ENCODE measurements around the gene HSPA9. TPM values are rescaled to one million over a fixed set of nuclear protein-coding genes. Genes with fewer than 3 reads are reported as not detected.

The HSPA9 gene
- total RNA-seq: 261 and 308 TPM in 2 replicates

GRCh38 chr5:138575194-138576015 is at the start of gene HSPA9:
Gene HSPA9, minus strand, starts transcription at chr5:138575401. Its CDS starts 83 bp downstream, at chr5:138575318.

GRCh38 chr5:138542956-138543729 is 32.1 kb downstream of the HSPA9 start, which contains the start of gene ETF1:
Gene ETF1, minus strand, starts transcription at chr5:138543236. Its CDS starts 318 bp downstream, at chr5:138542918.

Other genes starting within 250 kb of the HSPA9 start
- gene CDC25C, start 243.6 kb downstream of the HSPA9 start, total RNA-seq: 0.66 and 13.7 TPM in 2 replicates
- 30.4 and 50.3 TPM in 2 replicates for gene FAM53C, start 237.1 kb downstream of the HSPA9 start, total RNA-seq
- 43.2 and 55.0 TPM in 2 replicates for gene KDM3B, start 222.7 kb downstream of the HSPA9 start, total RNA-seq
- 8.4 and 25.1 TPM in 2 replicates for gene REEP2, start 136.3 kb downstream of the HSPA9 start, total RNA-seq
- gene EGR1, start 109.9 kb downstream of the HSPA9 start, total RNA-seq: 2.8 and 4.5 TPM in 2 replicates
- gene ETF1, start 32.2 kb downstream of the HSPA9 start, total RNA-seq: 126 and 127 TPM in 2 replicates
- 511 and 560 TPM in 2 replicates for gene CTNNA1, start 178.0 kb upstream of the HSPA9 start, total RNA-seq